NCI-H524 treated with DMSO at 0.1 percent for 48 hours (cell line): ENCODE results near the gene CDHR1.

Source experiments
- DNase-seq: peaks from one replicate; lab custom pipeline; 2025; lab: John Stamatoyannopoulos, UW

CDHR1 gene

DNA sequence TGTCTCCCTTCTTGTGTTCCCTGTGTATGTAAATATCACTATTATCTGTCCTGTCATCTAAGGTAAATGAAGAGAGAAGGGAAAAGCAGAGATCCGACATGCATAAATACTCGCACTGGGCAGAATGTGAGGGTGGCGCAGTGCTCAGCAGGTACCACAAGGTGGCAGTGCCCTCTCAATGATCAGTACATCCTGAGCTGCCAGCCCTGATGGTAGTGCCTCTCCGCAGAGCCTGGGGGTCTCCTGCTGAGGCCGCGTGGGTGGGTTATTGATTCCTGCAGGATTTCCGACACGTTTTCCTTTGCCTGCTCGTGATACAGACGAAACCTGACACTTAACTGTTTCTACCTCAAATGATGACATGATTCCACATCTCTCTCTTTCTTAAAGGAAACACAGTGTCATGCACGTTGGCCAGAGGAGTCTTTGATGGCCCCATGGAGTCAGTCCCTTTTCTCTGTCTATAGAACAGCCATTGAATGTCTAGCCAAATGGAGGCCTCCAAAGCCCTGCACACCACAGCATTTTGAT lies 70.3 kb downstream of the CDHR1 start:
- no peak for DNase-seq

DNA sequence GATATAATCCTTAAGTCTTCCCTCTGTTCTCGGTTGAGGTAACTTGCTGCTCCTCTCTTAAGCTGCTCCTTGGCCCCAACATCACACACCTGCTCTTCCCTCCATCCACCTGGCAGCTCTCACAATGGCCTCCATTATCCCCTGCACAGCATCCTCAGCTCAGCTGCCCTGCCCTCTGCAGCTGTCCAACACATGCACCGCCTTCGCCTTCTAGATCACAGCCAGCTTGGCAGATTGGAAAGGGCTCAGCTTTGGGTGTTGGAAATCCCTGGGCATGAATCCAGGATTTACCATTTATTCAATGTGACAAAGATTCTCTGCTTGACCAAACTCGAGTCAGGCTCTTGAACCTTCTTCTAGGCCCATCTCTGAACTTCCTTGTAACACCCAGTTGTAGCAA lies 71.1 kb downstream of the CDHR1 start:
- DNase-seq, result peak; percentile 28

DNA sequence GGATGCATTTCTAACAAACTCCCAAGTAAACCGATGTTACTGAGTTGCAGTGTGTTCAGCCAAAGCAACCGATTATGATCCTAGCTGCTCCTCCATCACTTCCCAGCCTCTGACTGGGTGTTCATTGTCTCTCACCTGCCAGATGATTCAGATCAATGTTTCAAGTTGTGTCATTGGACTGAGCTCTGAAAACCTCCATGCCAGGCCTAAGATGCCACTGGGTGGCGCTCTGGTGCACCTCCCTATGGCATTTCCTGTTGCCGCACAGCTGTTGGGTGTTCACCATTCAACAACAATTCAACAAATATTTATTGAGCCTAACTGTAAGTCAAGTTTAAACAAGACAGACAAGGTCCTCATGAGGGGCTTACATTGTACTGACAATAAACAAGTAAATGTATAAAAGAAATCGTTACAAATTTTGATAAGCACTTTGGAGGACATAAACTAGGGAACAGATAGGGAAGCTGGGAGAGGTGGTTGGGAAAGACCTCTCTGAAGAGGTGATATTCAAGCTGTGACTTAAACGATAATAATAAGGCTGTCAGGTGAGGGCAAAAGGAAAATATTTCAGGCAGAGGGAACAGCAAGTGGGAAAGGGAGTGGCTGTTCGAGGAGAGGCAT lies 73.3 kb downstream of the CDHR1 start:
- no peak for DNase-seq

DNA sequence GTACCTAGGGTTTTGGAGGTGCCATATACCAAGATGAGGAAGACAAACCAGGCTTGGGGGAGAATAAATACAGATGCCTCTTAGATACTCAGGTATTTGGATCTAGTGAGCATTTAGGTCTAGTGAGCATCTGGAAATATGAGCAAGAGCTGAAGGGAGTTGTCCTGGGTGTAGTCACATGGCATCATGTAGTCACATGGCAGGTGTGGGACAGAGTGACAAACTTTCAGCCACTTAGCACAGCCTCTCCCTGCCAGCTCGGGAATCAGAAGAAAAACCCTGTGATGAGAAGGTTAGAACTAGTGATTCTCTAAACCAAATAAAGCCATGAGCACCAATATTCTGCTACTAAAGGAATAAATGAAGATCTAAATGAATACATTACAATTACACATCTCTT lies 74.8 kb downstream of the CDHR1 start:
- DNase-seq, result no peak
